ENCODE results near the gene ALX3.

The ALX3 gene

DNA sequence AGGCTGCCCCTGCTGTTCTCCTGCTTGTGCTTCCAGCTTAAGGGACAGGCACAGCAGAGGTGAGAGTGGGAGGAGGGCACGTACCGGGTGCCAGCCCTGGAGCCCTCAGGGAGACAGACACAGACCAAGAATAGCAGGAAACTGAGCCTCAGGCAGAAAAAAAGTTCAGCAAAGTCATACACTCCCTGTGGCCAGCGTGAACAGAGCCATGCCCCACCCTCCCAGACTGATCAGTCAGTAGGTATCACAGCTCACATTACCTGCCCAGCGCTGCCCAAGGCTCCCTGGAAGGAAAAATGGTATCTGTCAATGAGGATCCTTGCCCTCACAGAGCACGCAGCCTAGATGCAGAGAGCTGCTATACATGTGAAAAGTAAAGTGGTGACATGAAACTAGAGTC lies 43.1 kb upstream of the ALX3 start:
- Histone ChIP-seq H3K9me3 (ENCODE audit: severe bottlenecking) (no peaks in the 10 kb centered on the region), H3K36me3 (no peaks in the 10 kb centered on the region), H3K4me3 (ENCODE audit: low read depth, low read length) (no peak overlapping the region), H3K27ac (no peak overlapping the region), H3K27me3 (ENCODE audit: insufficient read depth, low read depth, severe bottlenecking) (no peaks in the 10 kb centered on the region)
- TF ChIP-seq, protein P1, sequence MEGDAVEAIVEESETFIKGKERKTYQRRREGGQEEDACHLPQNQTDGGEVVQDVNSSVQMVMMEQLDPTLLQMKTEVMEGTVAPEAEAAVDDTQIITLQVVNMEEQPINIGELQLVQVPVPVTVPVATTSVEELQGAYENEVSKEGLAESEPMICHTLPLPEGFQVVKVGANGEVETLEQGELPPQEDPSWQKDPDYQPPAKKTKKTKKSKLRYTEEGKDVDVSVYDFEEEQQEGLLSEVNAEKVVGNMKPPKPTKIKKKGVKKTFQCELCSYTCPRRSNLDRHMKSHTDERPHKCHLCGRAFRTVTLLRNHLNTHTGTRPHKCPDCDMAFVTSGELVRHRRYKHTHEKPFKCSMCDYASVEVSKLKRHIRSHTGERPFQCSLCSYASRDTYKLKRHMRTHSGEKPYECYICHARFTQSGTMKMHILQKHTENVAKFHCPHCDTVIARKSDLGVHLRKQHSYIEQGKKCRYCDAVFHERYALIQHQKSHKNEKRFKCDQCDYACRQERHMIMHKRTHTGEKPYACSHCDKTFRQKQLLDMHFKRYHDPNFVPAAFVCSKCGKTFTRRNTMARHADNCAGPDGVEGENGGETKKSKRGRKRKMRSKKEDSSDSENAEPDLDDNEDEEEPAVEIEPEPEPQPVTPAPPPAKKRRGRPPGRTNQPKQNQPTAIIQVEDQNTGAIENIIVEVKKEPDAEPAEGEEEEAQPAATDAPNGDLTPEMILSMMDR (IDR thresholded peaks at IDR 0.05; ENCODE audit: low read depth, low read length), result no peak
- DNase-seq, result no peak

DNA sequence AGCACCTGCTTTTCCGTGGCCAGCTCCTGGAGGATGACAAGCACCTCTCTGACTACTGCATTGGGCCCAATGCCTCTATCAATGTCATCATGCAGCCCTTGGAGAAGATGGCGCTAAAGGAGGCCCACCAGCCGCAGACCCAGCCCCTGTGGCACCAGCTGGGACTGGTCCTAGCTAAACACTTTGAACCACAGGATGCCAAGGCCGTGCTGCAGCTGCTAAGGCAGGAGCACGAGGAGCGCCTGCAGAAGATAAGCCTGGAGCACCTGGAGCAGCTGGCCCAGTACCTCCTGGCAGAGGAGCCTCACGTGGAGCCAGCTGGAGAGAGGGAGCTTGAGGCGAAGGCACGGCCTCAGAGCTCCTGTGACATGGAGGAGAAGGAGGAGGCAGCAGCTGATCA lies 42.2 kb upstream of the ALX3 start:
- no peaks in the 10 kb centered on the region for H3K36me3 ChIP-seq
- H3K9me3 ChIP-seq (ENCODE audit: severe bottlenecking), result no peaks in the 10 kb centered on the region
- no peak for DNase-seq
- no peak overlapping the region for H3K27ac ChIP-seq
- no peaks in the 10 kb centered on the region for H3K27me3 ChIP-seq (ENCODE audit: insufficient read depth, low read depth, severe bottlenecking)
- TF ChIP-seq, protein P1 (IDR thresholded peaks at IDR 0.05; ENCODE audit: low read depth, low read length), result no peak
- no peak overlapping the region for H3K4me3 ChIP-seq (ENCODE audit: low read depth, low read length)

DNA sequence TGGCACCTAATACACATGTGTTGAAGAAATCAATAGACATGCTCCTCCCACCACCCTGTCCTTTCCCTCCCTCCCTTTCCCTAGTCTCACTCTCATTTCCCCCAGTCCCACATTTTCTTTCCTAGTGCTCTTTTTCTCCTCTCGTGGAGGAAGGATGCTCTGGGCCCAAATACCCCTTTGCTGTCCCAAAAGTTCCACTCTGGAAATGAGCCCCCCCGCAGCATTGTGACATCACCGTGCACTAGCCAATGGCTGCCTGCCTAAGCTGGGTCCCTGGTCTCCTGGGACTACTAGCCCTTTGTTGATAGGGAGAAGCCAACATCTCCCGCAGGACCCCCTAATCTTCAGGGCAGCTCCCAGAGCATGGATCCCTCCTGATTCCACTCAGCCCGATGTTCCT lies 41.7 kb upstream of the ALX3 start, which contains the start of gene UBL4B:
TSS of gene UBL4B (plus strand) at position 301 of the 400 bp plus-strand sequence. CDS start at position 393, 92 bp downstream.
- Histone ChIP-seq H3K27ac (no peak within 1 kb of the TSS), H3K27me3 (ENCODE audit: insufficient read depth, low read depth, severe bottlenecking) (no peaks in the 10 kb centered on the region), H3K36me3 (no peaks in the 10 kb centered on the region), H3K4me3 (ENCODE audit: low read depth, low read length) (no peak within 1 kb of the TSS), H3K9me3 (ENCODE audit: severe bottlenecking) (no peaks in the 10 kb centered on the region)
- DNase-seq, result no peak
- TF ChIP-seq, protein P1 (IDR thresholded peaks at IDR 0.05; ENCODE audit: low read depth, low read length), result no peak

GRCh38 chr1:110111081-110111480 lies 40.6 kb upstream of the ALX3 start:
- no peak for DNase-seq
- H3K9me3 ChIP-seq (ENCODE audit: severe bottlenecking), result no peaks in the 10 kb centered on the region
- H3K27me3 ChIP-seq (ENCODE audit: insufficient read depth, low read depth, severe bottlenecking), result no peaks in the 10 kb centered on the region
- H3K36me3 ChIP-seq, result no peaks in the 10 kb centered on the region
- no peak overlapping the region for H3K4me3 ChIP-seq (ENCODE audit: low read depth, low read length)
- TF ChIP-seq, protein P1 (IDR thresholded peaks at IDR 0.05; ENCODE audit: low read depth, low read length), result no peak
- H3K27ac ChIP-seq, result no peak overlapping the region

GRCh38 chr1:110107867-110108469 lies 37.5 kb upstream of the ALX3 start:
- no peaks in the 10 kb centered on the region for H3K27me3 ChIP-seq (ENCODE audit: insufficient read depth, low read depth, severe bottlenecking)
- H3K36me3 ChIP-seq, result no peaks in the 10 kb centered on the region
- H3K27ac ChIP-seq, result no peak overlapping the region
- TF ChIP-seq, protein P1 (IDR thresholded peaks at IDR 0.05; ENCODE audit: low read depth, low read length), result no peak
- no peak for DNase-seq
- no peak overlapping the region for H3K4me3 ChIP-seq (ENCODE audit: low read depth, low read length)
- no peaks in the 10 kb centered on the region for H3K9me3 ChIP-seq (ENCODE audit: severe bottlenecking)

Measured in WERI-Rb-1 (cell line).